ENCODE results near the gene ANG. TPM values are rescaled to one million over a fixed set of nuclear protein-coding genes. Genes with fewer than 3 reads are reported as not detected.
"Not testable (repeated sequence)": the region's sequence is repeated elsewhere in the genome, so short reads cannot be mapped to it uniquely, and the experiment has no call there.

The ANG gene
- total RNA-seq, 1 experiment from 2014 or later = 4.4 TPM

DNA sequence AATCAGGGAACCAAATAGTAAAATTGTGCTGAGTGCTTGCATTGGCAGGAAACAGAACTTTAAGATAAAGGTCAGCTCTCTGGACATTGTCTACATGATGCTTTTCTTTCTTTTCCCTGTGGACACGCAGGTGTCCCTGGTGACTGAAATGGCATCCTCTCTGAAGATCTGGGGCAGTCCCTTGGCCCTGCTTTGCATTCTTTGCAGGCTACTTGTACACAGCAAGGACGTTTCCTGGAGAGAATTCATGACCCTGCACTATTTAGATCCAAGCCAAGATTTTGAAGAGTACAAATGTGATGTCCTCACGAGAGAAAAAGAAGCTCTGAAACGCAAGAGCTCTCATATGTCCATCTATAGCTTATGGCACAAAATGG is 45.9 kb downstream of the ANG start:
- POLR2A ChIA-PET (ENCODE audit: unreplicated experiment) = interaction anchor here (0.6 kb wide), 1 partner anchor 21 kb away, joined by 4 read pairs; no protein-coding TSS in a partner anchor
- BruUV-seq (replicated peaks) = no TSS peak
- H3K9me3 ChIP-seq (ENCODE audit: insufficient read depth, low read depth) = no peaks in the 10 kb centered on the region
- intact Hi-C loops (cut with micrococcal nuclease; ENCODE audit: unreplicated experiment) = no loop called here
- H3K9me2 ChIP-seq (ENCODE audit: insufficient read depth) = no peaks in the 10 kb centered on the region
- H3K27ac ChIP-seq = no peak overlapping the region
- no peak overlapping the region for H2AFZ ChIP-seq
- CTCF ChIA-PET = no interaction called here
- no peaks in the 10 kb centered on the region for H3K27me3 ChIP-seq (ENCODE audit: insufficient read depth, low read depth)
- H3K4me2 ChIP-seq = no peak overlapping the region
- no peaks in the 10 kb centered on the region for H4K20me1 ChIP-seq (ENCODE audit: insufficient read depth)
- no peaks in the 10 kb centered on the region for H3K79me2 ChIP-seq (ENCODE audit: low read depth)
- TF ChIP-seq, protein P1, sequence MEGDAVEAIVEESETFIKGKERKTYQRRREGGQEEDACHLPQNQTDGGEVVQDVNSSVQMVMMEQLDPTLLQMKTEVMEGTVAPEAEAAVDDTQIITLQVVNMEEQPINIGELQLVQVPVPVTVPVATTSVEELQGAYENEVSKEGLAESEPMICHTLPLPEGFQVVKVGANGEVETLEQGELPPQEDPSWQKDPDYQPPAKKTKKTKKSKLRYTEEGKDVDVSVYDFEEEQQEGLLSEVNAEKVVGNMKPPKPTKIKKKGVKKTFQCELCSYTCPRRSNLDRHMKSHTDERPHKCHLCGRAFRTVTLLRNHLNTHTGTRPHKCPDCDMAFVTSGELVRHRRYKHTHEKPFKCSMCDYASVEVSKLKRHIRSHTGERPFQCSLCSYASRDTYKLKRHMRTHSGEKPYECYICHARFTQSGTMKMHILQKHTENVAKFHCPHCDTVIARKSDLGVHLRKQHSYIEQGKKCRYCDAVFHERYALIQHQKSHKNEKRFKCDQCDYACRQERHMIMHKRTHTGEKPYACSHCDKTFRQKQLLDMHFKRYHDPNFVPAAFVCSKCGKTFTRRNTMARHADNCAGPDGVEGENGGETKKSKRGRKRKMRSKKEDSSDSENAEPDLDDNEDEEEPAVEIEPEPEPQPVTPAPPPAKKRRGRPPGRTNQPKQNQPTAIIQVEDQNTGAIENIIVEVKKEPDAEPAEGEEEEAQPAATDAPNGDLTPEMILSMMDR (conservative IDR thresholded peaks at IDR 0.05) = no peak
- no peak for TF ChIP-seq EZH2 (IDR thresholded peaks at IDR 0.05; ENCODE audit: low read depth)
- no peaks in the 10 kb centered on the region for H3F3A ChIP-seq (ENCODE audit: insufficient read depth, low read depth)
- H3K4me3 ChIP-seq = no peak overlapping the region
- DNase-seq = no peak
- no peaks in the 10 kb centered on the region for H3K36me3 ChIP-seq (ENCODE audit: low read depth)
- H3K4me1 ChIP-seq (replicated peaks; ENCODE audit: insufficient read depth) = no peaks in the 10 kb centered on the region

- CTCF ChIA-PET = interaction anchor here (0.6 kb wide), 1 partner anchor 106 kb away, joined by 4 read pairs; no protein-coding TSS in a partner anchor
- H3K9me3 ChIP-seq (ENCODE audit: insufficient read depth, low read depth); H3K4me1 ChIP-seq (replicated peaks; ENCODE audit: insufficient read depth); H3K27me3 ChIP-seq (ENCODE audit: insufficient read depth, low read depth); H3K4me2 ChIP-seq; H3K27ac ChIP-seq; H3K4me3 ChIP-seq; H3K36me3 ChIP-seq (ENCODE audit: low read depth); DNase-seq; H2AFZ ChIP-seq; H4K20me1 ChIP-seq (ENCODE audit: insufficient read depth); H3F3A ChIP-seq (ENCODE audit: insufficient read depth, low read depth); H3K9me2 ChIP-seq (ENCODE audit: insufficient read depth); H3K79me2 ChIP-seq (ENCODE audit: low read depth); POLR2A ChIA-PET (ENCODE audit: unreplicated experiment); BruUV-seq (replicated peaks); intact Hi-C loops (cut with micrococcal nuclease; ENCODE audit: unreplicated experiment): not testable (repeated sequence)
Observed at GRCh38 chr14:20738292-20738691, 49.7 kb downstream of the ANG start.

DNA sequence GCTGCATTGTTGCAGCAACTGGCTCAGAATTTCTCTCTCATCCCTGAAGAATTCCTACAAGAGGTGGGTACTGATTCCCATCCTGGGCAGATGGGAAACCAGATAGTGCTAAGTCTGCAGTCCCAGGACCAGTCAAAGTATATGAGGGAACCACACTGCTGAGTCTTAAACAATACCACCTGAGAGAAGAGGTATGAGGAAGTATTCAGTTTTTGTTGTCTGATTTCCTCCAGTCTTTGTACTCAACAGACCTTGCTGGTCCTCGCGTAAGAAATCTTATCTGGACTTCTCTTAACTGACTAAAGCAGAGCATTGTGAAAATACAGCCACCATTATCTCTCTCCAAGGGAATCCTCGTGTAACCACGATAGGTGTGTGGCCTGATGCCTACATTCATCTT is 53.6 kb downstream of the ANG start:
- Histone ChIP-seq H3K9me2 (ENCODE audit: insufficient read depth) (no peaks in the 10 kb centered on the region), H3K4me3 (no peak overlapping the region), H3K27me3 (ENCODE audit: insufficient read depth, low read depth) (no peaks in the 10 kb centered on the region), H3K4me1 (replicated peaks; ENCODE audit: insufficient read depth) (peaks cover 7% of the 10 kb centered on the region; the same call in 1 of the 2 replicates), H3K27ac (no peak overlapping the region), H3K4me2 (no peak overlapping the region), H2AFZ (no peak overlapping the region), H3K9me3 (ENCODE audit: insufficient read depth, low read depth) (no peaks in the 10 kb centered on the region), H3F3A (ENCODE audit: insufficient read depth, low read depth) (no peaks in the 10 kb centered on the region), H3K79me2 (ENCODE audit: low read depth) (no peaks in the 10 kb centered on the region), H3K36me3 (ENCODE audit: low read depth) (no peaks in the 10 kb centered on the region), H4K20me1 (ENCODE audit: insufficient read depth) (no peaks in the 10 kb centered on the region)
- peak in 1 of 2 experiments; percentile 9 for DNase-seq
- intact Hi-C loops (cut with micrococcal nuclease; ENCODE audit: unreplicated experiment) = loop anchor here (1.0 kb wide), 1 partner anchor 35 kb away; no protein-coding TSS in a partner anchor
- ChIA-PET POLR2A (ENCODE audit: unreplicated experiment) (interaction anchor here (0.6 kb wide), 1 partner anchor 489 kb away, joined by 10 read pairs; no protein-coding TSS in a partner anchor), CTCF (no interaction called here)
- BruUV-seq (replicated peaks) = no TSS peak
- TF ChIP-seq EZH2 (IDR thresholded peaks at IDR 0.05; ENCODE audit: low read depth) = no peak
- TF ChIP-seq, protein P1 (conservative IDR thresholded peaks at IDR 0.05) = no peak

- DNase-seq = peak; percentile 8 to 66
- Histone ChIP-seq H3K27me3 (ENCODE audit: insufficient read depth, low read depth) (no peaks in the 10 kb centered on the region), H3K4me2 (no peak overlapping the region), H4K20me1 (ENCODE audit: insufficient read depth) (no peaks in the 10 kb centered on the region), H3K9me2 (ENCODE audit: insufficient read depth) (no peaks in the 10 kb centered on the region), H3K4me1 (replicated peaks; ENCODE audit: insufficient read depth) (peaks cover 7% of the 10 kb centered on the region; the same call in 1 of the 2 replicates), H3K4me3 (no peak overlapping the region), H3K27ac (no peak overlapping the region), H2AFZ (no peak overlapping the region), H3F3A (ENCODE audit: insufficient read depth, low read depth) (no peaks in the 10 kb centered on the region), H3K9me3 (ENCODE audit: insufficient read depth, low read depth) (no peaks in the 10 kb centered on the region), H3K79me2 (ENCODE audit: low read depth) (no peaks in the 10 kb centered on the region), H3K36me3 (ENCODE audit: low read depth) (no peaks in the 10 kb centered on the region)
- TF ChIP-seq EZH2 (IDR thresholded peaks at IDR 0.05; ENCODE audit: low read depth) = no peak
- TF ChIP-seq, protein P1 (conservative IDR thresholded peaks at IDR 0.05) = no peak
- CTCF ChIA-PET = interaction anchor here (0.7 kb wide), 1 partner anchor 96 kb away, joined by 6 read pairs; no protein-coding TSS in a partner anchor
- POLR2A ChIA-PET (ENCODE audit: unreplicated experiment) = interaction anchor here (1.0 kb wide), 1 partner anchor 35 kb away, joined by 3 read pairs; no protein-coding TSS in a partner anchor
- intact Hi-C loops (cut with micrococcal nuclease; ENCODE audit: unreplicated experiment) = no loop called here
- BruUV-seq (replicated peaks) = no TSS peak
Observed at GRCh38 chr14:20743556-20743955, 55.0 kb downstream of the ANG start.

Measured in PC-9 (cell line).